Heart right ventricle (tissue), 16 donors: ENCODE measurements around the gene PIGM. TPM values are rescaled to one million over a fixed set of nuclear protein-coding genes. Genes with fewer than 3 reads are reported as not detected.
A peak's percentile ranks its signal among the peaks of the same experiment; 100 is the strongest.

Source experiments
- ATAC-seq, 8 donors: fragments of 200-7000 bp; cut with Tn5 transposase; one replicate each; pipeline ENCODE4 v1.9.1; 2020; ENCODE audit warnings: mild to moderate bottlenecking in 8 of 8, moderate library complexity in 8 of 8, moderate number of reproducible peaks in 1 of 8
- DNase-seq, 2 donors: peaks; one replicate each; pipeline ENCODE4 v3.0.0-alpha.2; 2020
- H3K27ac ChIP-seq, 10 donors: fragments of 200-600 bp; sonication (generic) in 2 of 10; one replicate each; pipeline versions ENCODE4 v1.5.0 to v1.8.0; 2020 to 2022; ENCODE audit warnings: mild to moderate bottlenecking in 3 of 10
- H3K27me3 ChIP-seq, 7 donors: fragments of 200-600 bp; one replicate each; pipeline ENCODE4 v1.8.0; 2021 to 2022; ENCODE audit warnings: mild to moderate bottlenecking in 2 of 7
- H3K36me3 ChIP-seq, 9 donors: fragments of 200-600 bp; sonication (generic) in 1 of 9; one replicate each; pipeline versions ENCODE4 v1.5.0 to v1.8.0; 2020 to 2022; ENCODE audit warnings: mild to moderate bottlenecking in 2 of 9
- H3K4me1 ChIP-seq, 9 donors: fragments of 200-600 bp; sonication (generic) in 1 of 9; one replicate each; pipeline versions ENCODE4 v1.5.0 to v1.8.0; 2020 to 2022; ENCODE audit warnings: mild to moderate bottlenecking in 4 of 9
- H3K4me3 ChIP-seq, 10 donors: fragments of 200-600 bp; sonication (generic) in 2 of 10; one replicate each; pipeline versions ENCODE4 v1.5.0 to v1.8.0; 2020 to 2022; ENCODE audit warnings: mild to moderate bottlenecking in 7 of 10, moderate library complexity in 2 of 10
- H3K9me3 ChIP-seq, 11 donors: fragments of 200-600 bp in 10 of 11; sonication (generic) in 2 of 11; one replicate each; pipeline versions ENCODE4 v1.5.0 to v1.8.0; 2013 to 2022; ENCODE audit warnings: mild to moderate bottlenecking in 2 of 11, control low read depth in 1 of 11, moderate library complexity in 1 of 11
- CTCF ChIP-seq, 9 donors: fragments of 200-600 bp; sonication (generic) in 2 of 9; IDR thresholded peaks; one replicate each; pipeline versions ENCODE4 v1.5.0 to v1.8.0; 2021 to 2022; ENCODE audit warnings: antibody characterized with exemption in 9 of 9, mild to moderate bottlenecking in 5 of 9, moderate library complexity in 1 of 9
- WGBS, 2 donors: extraction: QIAGEN DNeasy Blood & Tissue Kit; methylation state at CpG; one replicate each; pipeline ENCODE4 v1.1.7; 2013; ENCODE audit warnings: inconsistent platforms in 1 of 2; 5-methylcytosine and 5-hydroxymethylcytosine counted together
- intact Hi-C, 10 donors: fragments of 100-400 bp; cut with DNase I; formaldehyde crosslinking; loops; one replicate each; pipeline versions ENCODE4 v1.11.1 to v1.14.2; 2022
- long read RNA-seq, 3 donors: library from polyadenylated mRNA; unstranded; transcript quantifications; one replicate each; pipeline ENCODE4 v2.0.0, GENCODE V29; 2020 to 2021
- polyA plus RNA-seq, 2 donors: library from polyadenylated mRNA; stranded (reverse); fragments of 200-250 nt; gene quantifications; one replicate each; pipeline ENCODE4 v1.2.3, GENCODE V29; 2013
- total RNA-seq, 10 donors: library from RNA; stranded (reverse); fragmentation: NEBNext Ultra II Directional in 3 of 10; extraction: Animal tissue kit (Norgen Biotek cat#: 25700) in 3 of 10; gene quantifications; one replicate each; pipeline versions ENCODE4 v1.2.1 to v1.2.4, GENCODE V29; 2021 to 2023
- donor health status: Arrhythmogenic right ventricular cardiomyopathy.
- donor health status: ischemic (EF 13 %, LVEDD 7.1; RV severe dilation, severe dysfunction).
- donor health status: healthy with polysubstance abuse.
- donor health status: DM: no; HTN: yes; CAD: no.
- donor health status: DM: no; HTN: no; CAD: no.
- donor health status: ischemic (EF 25% LVEDD 6.9; RV normal size, moderate dysfunction).
- donor health status: ischemic (EF 25% LVEDD 5.7; RV mildly dilated, moderate dysfunction).
- donor health status: healthy.
- donor health status: DM: yes; HTN: yes; CAD: no.
- donor health status: Ischemic cardiomyopathy.
- donor health status: ischemic (EF 35%, LVEDD 5.7; RV mildly dilated, moderate dysfunction).
- donor health status: nonischemic (EF 11% LVEDD 7.7; RV severe dilation, severe dysfunction).
- donor health status: DM: yes; HTN: yes; CAD: no.
- donor health status: PGD.
- donor health status: ischemic (EF 29% LVEDD 5.4; RV normal size, mild dysfunction).
- donor health status: nonischemic (EF 23%, LVEDD 6.1; RV moderate dilation, normal function).

Gene PIGM
- total RNA-seq (1 to 10 TPM; 2.0 to 3.0 (median 2.5) TPM), polyA plus RNA-seq (1 to 10 TPM; 1.5 to 2.3 TPM)
- long read RNA-seq, donor 1, full-length matches to known transcripts = 6 of 6 reads
- long read RNA-seq, donor 1, partial matches to known transcripts = 0 of 6 reads
- long read RNA-seq, donor 1, other reads (novel, unspliced or antisense) = 0 of 6 reads
- long read RNA-seq, donor 2, full-length matches to known transcripts = 6 of 6 reads
- long read RNA-seq, donor 2, partial matches to known transcripts = 0 of 6 reads
- long read RNA-seq, donor 2, other reads (novel, unspliced or antisense) = 0 of 6 reads
- long read RNA-seq, donor 3, full-length matches to known transcripts = 12 of 12 reads
- long read RNA-seq, donor 3, partial matches to known transcripts = 0 of 12 reads
- long read RNA-seq, donor 3, other reads (novel, unspliced or antisense) = 0 of 12 reads

GRCh38 chr1:160031365-160032164 is at the start of gene PIGM:
TSS of gene PIGM (minus strand) at chr1:160031990. CDS start at chr1:160031739, 251 bp downstream.
- TF ChIP-seq CTCF (IDR thresholded peaks at IDR 0.05) = no peak
- WGBS, 2 donors = 0% methylated on average over 60 of the region's 60 CpGs
- Histone ChIP-seq H3K27ac (peak within 1 kb of the TSS in 9 of 10 donors; percentile 55 to 86 (median 74)), H3K9me3 (no peaks in the 10 kb centered on the region), H3K4me1 (peaks cover 4 to 34% (median 22%) of the 10 kb centered on the region in 9 donors), H3K36me3 (peaks cover 0 to 7% (median 0%) of the 10 kb centered on the region in 9 donors), H3K27me3 (no peaks in the 10 kb centered on the region), H3K4me3 (peak within 1 kb of the TSS; percentile 61 to 89 (median 76))
- DNase-seq (peak; percentile 93 to 94), ATAC-seq (peak; percentile 95 to 98 (median 97))
- intact Hi-C loops = loop anchor here in 3 of 10 donors (5.0 to 10.0 kb wide), 2 partner anchors 247 to 249 kb away; partner anchors contain the start of gene DUSP23 (in 3 of the 3)

DNA sequence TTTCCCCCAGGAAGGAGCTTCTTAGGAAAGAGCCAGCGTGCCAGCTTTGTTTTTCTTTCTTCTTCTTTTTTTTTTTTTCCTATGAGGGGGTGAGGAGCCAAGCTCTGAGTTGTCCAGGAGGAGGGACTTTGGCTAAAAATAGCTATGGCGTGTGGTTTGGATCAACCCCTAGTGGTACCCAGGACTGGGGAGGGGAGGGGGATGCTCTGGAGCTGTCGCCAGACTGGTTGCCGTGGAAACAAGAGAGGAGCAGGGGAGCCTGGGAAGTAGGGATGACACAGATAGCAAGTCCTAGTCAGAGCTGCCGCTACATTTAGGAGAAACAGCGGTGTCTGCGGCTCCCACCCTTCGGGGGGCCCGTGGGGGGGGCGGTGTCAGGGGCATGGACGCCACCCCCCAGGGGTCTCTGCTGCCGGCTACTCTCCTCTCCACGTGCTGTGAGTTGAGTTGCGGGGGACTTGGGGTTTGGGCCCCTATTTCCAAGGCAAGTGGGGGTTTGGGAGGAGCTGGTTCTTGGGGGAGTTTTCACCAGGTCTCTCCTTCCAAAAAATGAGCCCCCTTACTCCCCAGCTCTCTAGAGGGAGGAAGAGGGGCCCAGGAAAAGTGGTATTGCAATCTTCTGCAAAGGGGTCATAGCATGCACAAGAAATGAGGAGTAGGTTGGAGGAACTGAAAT is 49.6 kb upstream of the PIGM start, which contains the start of gene KCNJ9:
Gene KCNJ9 (plus strand): TSS at position 278 of the 676 bp plus-strand sequence. CDS start 2,493 bp downstream, outside the sequence.
- no peak for TF ChIP-seq CTCF (IDR thresholded peaks at IDR 0.05)

GRCh38 chr1:160080381-160081100 is 48.8 kb upstream of the PIGM start:
- H3K4me3 ChIP-seq = no peak overlapping the region
- H3K9me3 ChIP-seq = no peaks in the 10 kb centered on the region
- no peak overlapping the region for H3K27ac ChIP-seq
- peaks cover 6 to 88% (median 73%) of the 10 kb centered on the region in 7 donors for H3K27me3 ChIP-seq
- no peaks in the 10 kb centered on the region for H3K36me3 ChIP-seq
- WGBS, 2 donors = 63 to 64% methylated on average over 6 of the region's 6 CpGs
- DNase-seq (no peak), ATAC-seq (no peak)
- intact Hi-C loops = loop anchor here in 6 of 10 donors (5.0 to 10.0 kb wide), 2 partner anchors 33 to 294 kb away; no protein-coding TSS in a partner anchor
- H3K4me1 ChIP-seq = peaks cover 0 to 37% (median 5%) of the 10 kb centered on the region in 9 donors
- TF ChIP-seq CTCF (IDR thresholded peaks at IDR 0.05) = no peak

More for the DNA sequence above, 49.6 kb upstream of the PIGM start, which contains the start of gene KCNJ9:
- intact Hi-C loops = loop anchor here in 6 of 10 donors (5.0 to 10.0 kb wide), 2 partner anchors 34 to 293 kb away; no protein-coding TSS in a partner anchor
- WGBS, 2 donors = 13 to 20% methylated on average over 14 of the region's 14 CpGs
- no peak for ATAC-seq
- Histone ChIP-seq H3K27me3 (peaks cover 6 to 79% (median 73%) of the 10 kb centered on the region in 7 donors), H3K4me3 (no peak within 1 kb of the TSS), H3K36me3 (no peaks in the 10 kb centered on the region), H3K4me1 (peaks cover 0 to 31% (median 7%) of the 10 kb centered on the region in 9 donors), H3K27ac (no peak within 1 kb of the TSS), H3K9me3 (no peaks in the 10 kb centered on the region)
- DNase-seq = no peak
